Lung (tissue), 12 donors: ENCODE measurements around the gene VPS8. TPM values are rescaled to one million over a fixed set of nuclear protein-coding genes. Genes with fewer than 3 reads are reported as not detected.

Experiments
- ATAC-seq: fragments of 200-7000 bp; cut with Tn5 transposase; one replicate; pipeline ENCODE4 v1.9.1; 2020; ENCODE audit warnings: moderate number of reproducible peaks; ENCODE audit not compliant: insufficient read depth, low FRiP score
- DNase-seq, 3 donors: peaks; one replicate each; pipeline ENCODE4 v3.0.0-alpha.2; 2013 to 2017
- H3K27ac ChIP-seq, 2 donors: one replicate each; pipeline ENCODE4 v1.5.1; 2013; ENCODE audit warnings: mild to moderate bottlenecking in 2 of 2, moderate library complexity in 2 of 2, control low read depth in 1 of 2, inconsistent platforms in 1 of 2, low read depth in 1 of 2, low read length in 1 of 2
- H3K27me3 ChIP-seq, 3 donors: one replicate each; pipeline ENCODE4 v1.5.1; 2013; ENCODE audit warnings: low read length in 2 of 3; ENCODE audit not compliant: control insufficient read depth in 3 of 3, insufficient read depth in 3 of 3
- H3K36me3 ChIP-seq, 4 donors: one replicate each; pipeline ENCODE4 v1.5.1; 2013; ENCODE audit warnings: low read length in 4 of 4, mild to moderate bottlenecking in 1 of 4, moderate library complexity in 1 of 4; ENCODE audit not compliant: control insufficient read depth in 4 of 4, insufficient read depth in 4 of 4
- H3K4me1 ChIP-seq, 5 donors: one replicate each; pipeline ENCODE4 v1.5.1; 2013; ENCODE audit warnings: low read length in 5 of 5, mild to moderate bottlenecking in 2 of 5, moderate library complexity in 1 of 5; ENCODE audit not compliant: control insufficient read depth in 5 of 5, insufficient read depth in 5 of 5
- H3K4me3 ChIP-seq: one replicate; pipeline ENCODE4 v1.5.1; 2013; ENCODE audit warnings: mild to moderate bottlenecking, control low read depth, moderate library complexity
- H3K9ac ChIP-seq, 2 donors: one replicate each; pipeline ENCODE4 v1.5.1; 2013; ENCODE audit warnings: low read length in 2 of 2, control low read depth in 1 of 2; ENCODE audit not compliant: insufficient read depth in 1 of 2
- H3K9me3 ChIP-seq, 4 donors: one replicate each; pipeline ENCODE4 v1.5.1; 2013; ENCODE audit warnings: low read length in 3 of 4, mild to moderate bottlenecking in 1 of 4, moderate library complexity in 1 of 4; ENCODE audit not compliant: control insufficient read depth in 4 of 4, insufficient read depth in 3 of 4
- CTCF ChIP-seq: IDR thresholded peaks from 2 replicates; pipeline ENCODE4 v1.5.1; 2012; ENCODE audit warnings: mild to moderate bottlenecking; ENCODE audit errors: control extremely low read depth, extremely low read depth
- WGBS, 2 donors: extraction: QIAGEN DNeasy Blood & Tissue Kit; methylation state at CpG; one replicate each; pipeline ENCODE4 v1.1.7; 2013; 5-methylcytosine and 5-hydroxymethylcytosine counted together
- polyA plus RNA-seq, 2 donors: library from polyadenylated mRNA; stranded (reverse); fragments of 200-250 nt; gene quantifications; one replicate each; pipeline ENCODE4 v1.2.1, GENCODE V29; 2013
- total RNA-seq, 2 donors: library from RNA; depleted of rRNA in 1 of 2; stranded (reverse); fragments of >200 nt in 1 of 2; gene quantifications; one replicate each; pipeline ENCODE4 v1.2.1, GENCODE V29; 2014 to 2021
- donor health status: control.
- donor health status: control.
- donor health status: Bipolar disorder and iron deficiency.
- donor health status: healthy.
- donor health status: DM: yes; HTN: yes; CAD: no.

Gene VPS8
- total and polyA plus RNA-seq, 4 donors, result 13.9 to 184 (median 38.5) TPM

GRCh38 chr3:184772667-184773272 lies 39.2 kb upstream of the VPS8 start:
- TF ChIP-seq CTCF, result no peak
- no peak overlapping the region for H3K27ac ChIP-seq
- no peaks in the 10 kb centered on the region for H3K36me3 ChIP-seq
- H3K9ac ChIP-seq, result no peak overlapping the region
- 84 to 87% methylated on average over 8 of the region's 8 CpGs for WGBS, 2 donors
- DNase-seq, result no peak
- no peaks in the 10 kb centered on the region for H3K27me3 ChIP-seq
- no peaks in the 10 kb centered on the region for H3K9me3 ChIP-seq
- no peak overlapping the region for H3K4me3 ChIP-seq
- no peak for ATAC-seq
- peaks cover 0 to 38% (median 12%) of the 10 kb centered on the region in 5 donors for H3K4me1 ChIP-seq

GRCh38 chr3:184773283-184774186 lies 38.4 kb upstream of the VPS8 start:
- Histone ChIP-seq H3K36me3 (no peaks in the 10 kb centered on the region), H3K4me3 (no peak overlapping the region), H3K27ac (peak overlapping the region in 1 of 2 donors; percentile 53), H3K9me3 (peaks cover 0 to 2% (median 0%) of the 10 kb centered on the region in 4 donors), H3K4me1 (peaks cover 0 to 41% (median 12%) of the 10 kb centered on the region in 5 donors), H3K27me3 (no peaks in the 10 kb centered on the region), H3K9ac (peak overlapping the region in 1 of 2 donors; percentile 44)
- no peak for TF ChIP-seq CTCF
- DNase-seq, result peak; percentile 91 to 96 (median 94)
- ATAC-seq, result no peak
- WGBS, 2 donors, result 75 to 89% methylated on average over 43 of the region's 43 CpGs

GRCh38 chr3:184776916-184777315 lies 35.0 kb upstream of the VPS8 start:
- H3K27ac ChIP-seq, result no peak overlapping the region
- ATAC-seq, result no peak
- H3K36me3 ChIP-seq, result no peaks in the 10 kb centered on the region
- 89 to 92% methylated on average over 2 of the region's 2 CpGs for WGBS, 2 donors
- no peak overlapping the region for H3K9ac ChIP-seq
- H3K4me1 ChIP-seq, result peaks cover 0 to 26% (median 4%) of the 10 kb centered on the region in 5 donors
- H3K9me3 ChIP-seq, result peaks cover 0 to 3% (median 0%) of the 10 kb centered on the region in 4 donors
- DNase-seq, result no peak
- H3K27me3 ChIP-seq, result peaks cover 0 to 2% (median 0%) of the 10 kb centered on the region in 3 donors
- no peak for TF ChIP-seq CTCF
- no peak overlapping the region for H3K4me3 ChIP-seq
